Pulmonary artery endothelial cell (primary cell): ENCODE results near the gene XCR1. TPM values are rescaled to one million over a fixed set of nuclear protein-coding genes. Genes with fewer than 3 reads are reported as not detected.

Experiments
- DNase-seq: peaks from one replicate; pipeline ENCODE4 v3.0.0-alpha.2; 2011; ENCODE audit warnings: low read depth, low spot score
- total RNA-seq: library from RNA; depleted of rRNA; stranded (reverse); fragments of >200 nt; gene quantifications from 2 replicates; pipeline ENCODE4 v1.2.3, GENCODE V29; 2014

Gene XCR1
- total RNA-seq, 1 donor from 2014 or later, result not detected

DNA sequence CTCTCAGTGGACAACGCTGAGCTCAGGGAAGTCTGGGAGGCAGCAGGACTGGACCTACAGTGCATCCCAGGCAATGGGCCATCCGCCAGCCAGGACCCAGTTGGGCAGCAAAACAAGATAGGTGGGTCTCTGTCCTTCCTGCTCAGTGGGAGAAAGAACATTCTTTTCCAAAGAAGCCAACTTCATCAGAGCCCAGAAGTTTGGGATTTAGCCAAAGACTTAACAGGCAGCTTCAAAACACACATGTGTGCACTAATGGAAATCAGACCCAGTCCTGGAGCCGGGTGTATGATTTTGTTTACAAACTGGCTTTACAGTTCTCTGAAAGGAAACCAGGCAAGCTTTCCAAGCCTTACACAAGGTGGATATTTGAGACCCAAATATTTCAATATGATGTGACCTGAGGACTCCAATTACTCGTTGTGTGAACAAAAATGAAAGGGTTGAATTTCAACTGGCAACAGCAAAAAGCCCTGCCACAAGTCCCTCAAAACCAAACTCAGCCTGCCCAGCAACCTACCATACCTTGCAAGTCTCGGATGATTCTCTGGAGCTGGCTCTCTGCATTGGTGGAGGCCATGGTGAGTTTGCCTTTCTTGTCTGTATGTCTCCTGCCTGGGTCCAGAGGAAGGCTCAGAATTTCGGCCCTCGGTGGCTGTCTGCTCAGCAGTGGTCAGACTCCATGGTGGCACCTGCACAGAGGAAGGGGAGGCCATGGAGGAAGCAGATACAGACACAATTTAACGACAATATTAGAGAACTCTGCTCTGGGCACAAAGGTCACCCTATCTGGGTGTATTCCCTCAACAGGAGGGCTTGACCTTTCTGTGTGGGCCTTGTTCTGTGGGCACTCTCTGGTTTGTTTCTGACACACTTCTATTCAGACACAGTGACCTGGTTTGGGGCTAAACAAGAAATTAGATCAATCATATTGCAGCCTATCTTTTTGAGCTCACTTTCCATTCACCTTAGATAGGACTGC lies 42.7 kb downstream of the XCR1 start:
- no peak for DNase-seq

DNA sequence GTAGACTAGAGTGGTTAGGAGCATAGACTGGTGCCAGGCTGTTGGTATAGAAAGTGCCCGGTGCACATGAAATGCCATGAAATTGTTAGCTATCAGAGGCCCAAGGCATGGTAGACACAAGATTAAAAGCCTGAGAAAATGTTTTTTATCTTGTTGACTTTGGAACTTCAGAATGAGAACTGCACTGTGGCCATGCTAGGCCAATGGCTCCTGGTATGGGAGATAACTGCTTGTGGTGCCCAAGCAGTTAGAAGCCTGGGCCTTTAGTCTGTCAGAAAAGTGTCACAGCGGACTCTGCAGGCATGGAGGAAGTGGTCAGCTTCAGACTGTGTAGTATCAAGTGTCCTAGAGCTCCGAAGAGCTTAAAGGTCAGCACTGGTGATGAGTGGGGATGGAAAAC lies 43.5 kb downstream of the XCR1 start:
- DNase-seq, result no peak

- DNase-seq, result no peak
Observed at GRCh38 chr3:45981346-45982074, 45.8 kb downstream of the XCR1 start.

DNA sequence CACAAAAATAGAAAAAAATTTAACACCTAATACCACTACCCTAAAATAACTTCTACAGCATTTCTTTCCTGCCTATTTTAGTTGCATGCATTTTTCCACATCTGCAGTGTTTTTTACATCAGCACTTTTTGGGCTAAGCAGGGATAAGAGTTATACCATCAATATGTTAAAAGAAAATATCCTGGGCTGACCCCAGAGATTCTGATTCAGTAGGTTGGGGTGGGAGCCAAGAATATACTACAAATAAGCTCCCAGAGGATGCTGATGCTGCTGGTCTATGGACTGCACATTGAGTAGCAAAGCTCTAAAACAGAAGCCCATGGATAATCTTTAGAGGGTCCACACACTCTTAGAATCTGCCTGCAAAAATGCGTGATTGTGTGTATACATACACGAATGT lies 46.5 kb downstream of the XCR1 start:
- DNase-seq, result no peak

GRCh38 chr3:45980229-45980813 lies 47.0 kb downstream of the XCR1 start:
- DNase-seq, result no peak

- no peak for DNase-seq
Observed at GRCh38 chr3:45979378-45979777, 47.9 kb downstream of the XCR1 start.

DNA sequence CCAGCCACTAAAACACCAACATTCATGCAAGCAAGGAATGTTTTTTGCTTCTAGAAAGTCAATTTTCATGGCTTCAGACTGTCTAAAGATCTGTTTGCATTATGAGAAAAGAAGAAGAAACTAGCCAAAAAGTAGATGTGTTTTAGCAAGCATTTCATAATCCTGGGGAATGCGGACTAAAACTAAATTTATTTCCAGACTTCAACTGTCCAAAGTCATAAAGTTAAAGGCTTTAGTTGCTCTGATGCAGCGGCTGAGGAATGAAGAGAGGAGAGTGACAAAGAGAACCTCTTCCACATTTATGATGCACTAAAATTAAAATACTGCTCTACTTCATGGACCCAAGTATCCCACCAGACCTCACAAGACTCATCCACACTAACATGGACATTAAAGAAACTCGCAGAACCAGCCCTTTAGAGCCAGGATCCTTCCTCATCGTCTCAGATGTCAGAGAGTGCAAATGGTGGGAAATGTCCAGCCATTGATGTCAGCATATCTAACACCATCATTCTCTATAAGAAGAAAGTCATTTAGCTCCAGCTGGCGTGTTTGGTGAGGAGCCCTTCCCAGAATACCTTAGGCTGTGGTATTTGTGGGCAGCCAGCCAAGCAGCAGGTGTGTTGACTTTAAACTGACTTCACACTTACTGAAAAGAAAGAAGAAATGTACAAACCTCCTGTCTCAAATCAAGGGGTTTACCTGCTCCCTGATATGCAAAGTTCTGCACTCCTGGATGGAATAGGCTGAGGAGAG lies 49.1 kb downstream of the XCR1 start:
- DNase-seq, result no peak

GRCh38 chr3:45976191-45977091 lies 50.8 kb downstream of the XCR1 start:
- no peak for DNase-seq

- DNase-seq, result no peak
Observed at GRCh38 chr3:45975686-45976085, 51.6 kb downstream of the XCR1 start.

- no peak for DNase-seq
Observed at GRCh38 chr3:45974686-45975085, 52.6 kb downstream of the XCR1 start.

- no peak for DNase-seq
Observed at GRCh38 chr3:45972534-45973402, 54.5 kb downstream of the XCR1 start.

DNA sequence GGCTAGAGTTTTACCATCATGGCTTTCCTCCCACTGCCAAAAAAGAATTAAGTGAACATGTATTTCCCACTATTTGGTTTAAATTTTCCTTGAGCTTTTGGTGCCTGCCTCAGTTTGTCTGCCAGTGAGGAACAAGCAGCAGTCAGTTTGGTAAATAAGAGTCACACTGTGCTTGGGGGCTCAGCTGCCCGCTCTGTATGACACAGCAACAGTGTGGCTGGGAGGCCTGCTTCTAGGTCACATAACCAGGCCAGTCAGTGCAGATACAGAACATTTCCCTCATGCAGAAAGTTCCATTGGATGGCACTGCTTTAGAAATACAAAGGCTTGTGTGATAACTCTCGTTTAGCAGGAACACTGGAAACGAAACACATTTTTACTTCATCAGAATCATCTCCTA lies 57.3 kb downstream of the XCR1 start:
- no peak for DNase-seq

DNA sequence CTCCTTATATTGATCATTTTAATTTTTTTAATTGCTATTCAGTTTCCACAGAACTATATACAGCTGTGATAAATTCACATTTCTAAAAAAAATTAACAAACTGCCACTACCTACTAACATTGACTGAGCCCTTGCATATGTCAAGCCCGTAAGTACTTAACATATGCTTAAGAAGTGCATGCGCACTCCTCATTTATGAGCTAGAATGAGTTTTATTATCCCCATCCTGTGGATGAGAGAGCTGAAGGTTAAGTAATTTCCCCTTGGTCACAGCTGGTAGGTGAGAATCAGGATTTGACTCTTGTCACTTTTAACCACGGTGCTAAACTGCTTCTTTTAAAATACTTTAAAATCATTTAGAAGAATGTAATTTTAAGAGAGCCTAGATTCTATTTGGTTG lies 58.2 kb downstream of the XCR1 start:
- DNase-seq, result no peak

- DNase-seq, result no peak
Observed at GRCh38 chr3:45968706-45969105, 58.6 kb downstream of the XCR1 start.

- no peak for DNase-seq
Observed at GRCh38 chr3:45968149-45968548, 59.1 kb downstream of the XCR1 start.

- no peak for DNase-seq
Observed at GRCh38 chr3:45967724-45968123, 59.6 kb downstream of the XCR1 start.
